ENCODE measurements around the gene LHPP. TPM values are rescaled to one million over a fixed set of nuclear protein-coding genes. Genes with fewer than 3 reads are reported as not detected.
"Not testable (repeated sequence)": the region's sequence is repeated elsewhere in the genome, so short reads cannot be mapped to it uniquely, and the experiment has no call there.

LHPP gene
- total RNA-seq (2014; rRNA removed; shearing (Covaris generic)): 8.2 and 20.3 TPM in 2 replicates

GRCh38 chr10:124461642-124462347, at the start of gene LHPP:
LHPP (plus strand) TSS chr10:124461823; CDS start chr10:124461863, 40 bp downstream.
- peak; percentile 54 for DNase-seq (ENCODE audit: low spot score)

DNA sequence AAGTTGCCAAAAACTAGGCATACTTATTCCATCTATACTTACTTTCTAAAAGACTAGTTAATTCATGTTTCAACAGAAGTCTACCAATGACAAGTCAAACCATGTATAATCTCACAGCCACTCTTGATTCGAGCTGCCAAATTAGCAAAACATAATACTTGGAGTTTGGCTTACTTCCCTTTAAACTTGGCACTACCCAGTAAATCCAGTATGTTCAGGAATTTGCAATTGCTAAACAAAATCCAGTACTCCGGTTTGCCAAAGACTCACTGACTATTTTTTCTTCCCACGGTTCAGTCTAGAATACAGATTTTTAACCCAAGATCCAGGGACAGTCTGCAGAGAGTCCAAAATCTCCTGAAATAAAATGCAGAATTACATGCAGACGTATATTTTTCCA, 47.5 kb upstream of the LHPP start:
- no peak for DNase-seq (ENCODE audit: low spot score)

DNA sequence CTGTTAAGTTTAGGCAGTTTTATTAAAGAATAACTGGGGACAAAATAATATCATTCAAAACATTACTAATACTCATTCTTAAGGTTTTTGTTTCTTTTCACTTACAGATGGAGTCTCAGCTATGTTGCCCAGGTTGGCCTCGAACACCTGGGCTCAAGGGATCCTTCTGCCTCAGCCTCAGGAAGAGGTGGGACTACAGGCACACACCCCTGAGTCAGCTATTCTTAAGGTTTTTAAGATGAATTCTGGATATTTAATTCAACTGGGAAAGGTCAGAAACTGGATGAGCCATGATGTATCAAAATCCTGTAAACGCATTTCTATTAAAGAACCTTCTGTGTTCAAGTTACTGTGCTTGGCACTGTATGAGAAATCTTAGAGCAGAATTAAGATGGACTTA, 46.4 kb upstream of the LHPP start:
- DNase-seq (ENCODE audit: low spot score): no peak

DNA sequence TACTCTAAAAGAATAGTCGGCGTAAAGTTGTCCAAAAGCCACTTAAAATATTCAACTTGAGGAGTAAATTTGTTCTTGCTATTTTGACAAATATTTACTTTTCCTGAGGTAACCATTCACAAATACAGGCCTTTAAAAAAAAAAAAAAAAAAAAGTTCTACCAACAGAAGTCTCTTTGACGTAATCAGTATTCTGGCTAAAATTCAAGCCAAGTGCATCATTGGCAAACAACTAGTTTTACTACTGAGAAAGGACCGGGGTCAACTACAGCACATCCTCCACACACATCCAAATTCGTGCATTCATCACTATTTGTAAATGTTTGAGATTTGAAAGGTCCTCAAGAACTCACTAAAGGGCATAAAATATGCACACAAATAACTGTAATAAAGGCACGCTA, 44.9 kb upstream of the LHPP start:
- DNase-seq (ENCODE audit: low spot score): no peak

DNA sequence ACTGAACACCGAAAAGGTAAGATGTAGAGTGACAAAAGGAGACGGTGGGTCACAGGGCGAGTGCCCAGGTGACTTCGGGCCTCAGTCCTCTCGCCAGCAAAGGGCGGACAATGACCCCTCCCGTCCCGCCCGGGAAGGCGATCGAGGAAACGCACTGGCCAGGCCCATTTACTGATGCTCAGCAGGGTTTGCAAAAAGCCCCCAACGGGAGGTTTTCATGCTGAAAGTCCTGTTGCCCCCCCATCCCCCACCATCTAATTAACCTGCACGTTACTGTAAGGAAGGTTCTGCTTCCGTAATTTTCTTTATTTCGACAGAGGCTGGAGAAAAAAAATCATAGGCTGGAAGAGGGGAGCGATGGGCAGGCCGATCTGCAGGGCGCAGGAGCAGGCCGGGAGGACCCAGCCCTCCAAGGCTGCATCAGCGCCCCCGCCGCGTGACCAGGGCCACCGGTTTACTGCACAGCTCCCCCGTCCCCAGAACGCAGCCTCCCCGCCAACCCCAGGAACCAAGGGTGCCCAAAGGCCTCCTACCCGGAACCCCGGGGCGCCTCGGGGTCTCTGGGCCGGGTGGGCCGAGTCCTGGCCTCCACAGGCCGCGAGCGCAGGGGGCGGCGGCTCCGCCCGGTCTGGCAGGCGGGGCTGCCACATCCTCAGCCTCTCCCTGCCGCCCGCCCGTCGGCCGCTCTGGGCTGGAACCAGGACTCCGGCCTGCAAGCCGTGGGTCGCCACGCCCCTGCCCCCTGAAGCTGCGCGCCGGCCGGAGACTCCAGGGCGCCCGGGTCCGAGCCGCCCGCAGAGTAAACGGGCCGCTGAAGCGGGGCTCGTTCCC, 43.5 kb upstream of the LHPP start:
- DNase-seq (ENCODE audit: low spot score): peak; percentile 23

GRCh38 chr10:124418726-124419501, 42.7 kb upstream of the LHPP start, which contains the start of gene OAT:
OAT (minus strand) TSS chr10:124418923; CDS start chr10:124412171, 6,752 bp downstream.
- DNase-seq (ENCODE audit: low spot score): peak; percentile 93

- DNase-seq (ENCODE audit: low spot score): no peak
Measured at GRCh38 chr10:124419635-124420034, 42.0 kb upstream of the LHPP start.

DNA sequence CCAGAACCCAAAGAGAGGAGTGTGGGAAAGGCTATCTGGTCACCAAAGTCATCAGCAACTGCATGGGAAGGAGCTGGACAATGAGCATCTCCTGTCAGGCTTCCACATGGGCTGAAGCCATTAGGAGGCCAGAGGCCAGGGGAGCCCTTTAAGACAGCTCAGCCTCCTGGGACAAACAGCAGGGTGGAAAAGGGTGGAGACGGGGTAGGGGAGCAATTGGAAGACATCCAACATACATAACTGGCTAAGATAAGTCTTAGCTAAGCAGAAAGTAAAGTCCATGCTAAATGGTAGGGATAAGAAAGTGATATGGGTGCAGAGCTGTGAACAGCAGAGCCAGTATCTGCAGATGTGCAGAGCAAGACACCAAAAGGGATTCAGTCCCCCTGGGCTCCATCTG, 41.4 kb upstream of the LHPP start:
- no peak for DNase-seq (ENCODE audit: low spot score)

- DNase-seq (ENCODE audit: low spot score): no peak
Measured at GRCh38 chr10:124422742-124423141, 38.9 kb upstream of the LHPP start.

DNA sequence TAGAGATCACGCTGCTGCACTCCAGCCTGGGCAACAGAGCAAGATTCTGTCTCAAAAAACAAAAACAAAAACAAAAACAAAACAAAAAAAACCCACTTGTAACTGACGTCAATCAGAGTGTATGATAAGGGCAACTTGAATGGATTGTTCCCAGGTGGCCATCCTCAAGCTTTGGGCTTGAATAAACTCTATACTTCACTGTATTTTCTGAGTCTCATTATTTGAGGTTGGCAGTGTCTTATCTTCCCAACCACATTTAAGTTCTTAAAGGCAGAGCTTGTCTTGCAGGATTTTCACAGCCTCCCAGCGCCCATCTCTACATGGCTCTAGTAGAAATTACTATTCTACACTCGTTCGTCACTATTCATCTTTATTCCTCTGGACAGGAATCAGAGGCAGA, 37.8 kb upstream of the LHPP start:
- no peak for DNase-seq (ENCODE audit: low spot score)

DNA sequence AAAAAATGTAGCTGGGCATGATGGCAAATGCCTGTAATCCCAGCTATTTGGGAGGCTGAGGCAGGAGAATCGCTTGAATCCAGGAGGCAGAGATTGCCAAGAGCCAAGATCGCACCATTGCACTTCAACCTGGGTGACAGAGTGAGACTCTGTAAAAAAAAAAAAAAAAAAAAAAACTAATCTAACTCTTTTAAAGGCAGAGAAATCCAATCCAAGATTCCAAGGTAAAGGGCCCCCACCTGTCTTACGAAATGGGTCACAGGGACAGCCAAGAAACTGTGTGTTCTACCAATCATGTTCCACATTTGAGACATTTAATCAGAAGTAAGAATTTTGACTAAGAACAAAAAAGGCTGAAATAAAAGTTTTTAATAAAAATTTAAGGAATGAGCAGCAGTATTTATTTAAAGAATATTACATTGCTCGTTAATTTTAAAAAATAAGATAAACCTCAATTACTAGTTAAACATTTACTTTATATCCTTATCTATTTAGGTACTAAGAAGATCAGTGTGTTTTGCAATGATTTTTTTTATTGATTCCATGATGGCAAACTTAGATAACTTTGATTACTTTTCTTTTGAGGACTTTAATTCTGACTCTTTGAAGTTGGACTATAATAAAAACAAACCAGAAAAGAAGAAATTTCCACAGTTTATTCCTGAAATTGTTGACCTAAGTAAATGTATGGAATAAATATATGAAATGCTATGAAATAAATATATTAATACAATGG, 36.2 kb upstream of the LHPP start:
- DNase-seq (ENCODE audit: low spot score): no peak

- no peak for DNase-seq (ENCODE audit: low spot score)
Measured at GRCh38 chr10:124428207-124428777, 33.3 kb upstream of the LHPP start.

GRCh38 chr10:124429576-124429975, 32.0 kb upstream of the LHPP start:
- DNase-seq (ENCODE audit: low spot score): no peak

DNA sequence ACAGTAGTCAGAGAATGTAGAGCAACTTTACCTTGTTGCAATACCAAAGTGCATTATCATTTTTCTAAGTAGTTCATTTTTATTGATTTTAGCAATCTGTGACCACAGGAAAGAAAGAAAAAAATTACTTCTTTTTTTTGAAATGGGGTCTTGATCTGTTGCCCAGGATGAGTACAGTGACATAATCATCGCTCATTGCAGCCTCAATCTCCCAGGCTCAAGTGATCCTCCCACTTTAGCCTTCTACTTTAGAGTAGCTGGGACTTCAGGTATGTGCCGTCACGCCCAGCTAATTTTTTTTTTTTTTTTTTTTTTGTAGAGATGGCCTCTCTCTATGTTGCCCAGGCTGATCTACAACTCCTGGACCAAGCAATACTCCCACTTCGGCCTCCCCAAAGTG, 31.5 kb upstream of the LHPP start:
- no peak for DNase-seq (ENCODE audit: low spot score)

- no peak for DNase-seq (ENCODE audit: low spot score)
Measured at GRCh38 chr10:124433461-124433860, 28.2 kb upstream of the LHPP start.

- DNase-seq (ENCODE audit: low spot score): not testable (repeated sequence)
Measured at GRCh38 chr10:124435683-124436082, 25.9 kb upstream of the LHPP start.

GRCh38 chr10:124436191-124436638, 25.4 kb upstream of the LHPP start:
- peak; percentile 66 for DNase-seq (ENCODE audit: low spot score)

DNA sequence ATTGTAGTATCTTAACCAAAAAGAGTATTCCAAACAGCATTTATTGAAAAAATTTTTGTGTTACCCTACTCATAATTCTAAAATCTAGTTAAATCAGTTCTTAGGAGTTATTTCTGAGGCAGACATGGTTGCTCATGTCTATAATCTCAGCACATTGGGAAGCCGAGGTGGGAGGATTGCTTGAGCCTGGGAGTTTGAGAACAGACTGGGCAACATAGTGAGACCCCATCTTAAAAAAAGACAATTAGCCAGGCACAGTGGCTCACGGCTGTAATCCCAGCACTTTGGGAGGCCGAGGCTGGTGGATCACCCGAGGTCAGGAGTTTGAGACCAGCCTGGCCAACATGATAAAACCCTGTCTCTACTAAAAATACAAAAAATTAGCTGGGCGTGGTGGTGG, 19.9 kb upstream of the LHPP start:
- DNase-seq (ENCODE audit: low spot score): not testable (repeated sequence)

DNA sequence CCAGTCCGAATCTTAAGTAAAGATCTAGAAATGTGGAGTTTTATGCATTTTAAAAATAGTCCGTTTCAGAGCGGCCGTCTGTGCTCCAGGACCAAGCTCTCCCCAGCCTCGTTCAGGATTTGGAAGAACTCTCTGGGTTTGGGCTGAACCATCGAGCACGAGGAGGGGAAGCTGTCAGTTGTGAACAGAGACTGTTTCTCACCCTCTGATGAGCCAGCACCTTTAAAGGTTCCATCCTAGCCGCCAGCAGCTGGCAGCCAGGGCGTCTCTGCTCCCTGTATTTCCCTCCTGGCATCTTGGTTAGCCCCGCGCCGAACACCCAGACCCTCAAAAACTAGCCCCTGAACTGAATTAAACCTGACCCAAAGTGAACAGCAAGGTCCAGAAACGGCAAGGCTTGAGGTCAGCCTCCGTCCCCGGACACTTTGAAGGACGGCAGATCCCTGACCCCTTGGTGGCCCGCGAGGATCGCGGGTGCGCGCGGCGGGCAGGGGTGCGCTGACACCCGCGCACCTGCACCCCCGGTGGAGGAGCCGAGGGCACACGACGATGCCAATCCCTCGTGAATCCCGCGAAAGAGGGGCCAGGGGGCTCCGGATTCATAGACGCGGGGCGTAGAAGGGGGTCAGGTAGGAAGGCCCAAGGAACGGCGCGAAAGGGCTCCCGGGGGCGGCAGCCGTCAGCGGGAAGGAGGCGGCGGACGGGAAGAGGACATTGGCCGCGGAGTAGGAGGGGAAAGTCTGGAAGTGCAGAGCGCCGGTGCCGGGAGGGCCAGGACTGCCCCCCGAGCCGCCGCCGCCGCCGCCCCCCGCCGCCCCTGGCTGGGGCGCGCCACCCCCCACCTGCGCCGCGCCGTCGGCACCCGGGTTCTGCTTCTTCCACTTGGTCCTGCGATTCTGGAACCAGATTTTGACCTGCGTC, 14.5 kb upstream of the LHPP start:
- no peak for DNase-seq (ENCODE audit: low spot score)
